K562 (cell line): Measurements from ENCODE around the gene ERN1. TPM values are rescaled to one million over a fixed set of nuclear protein-coding genes. Genes with fewer than 3 reads are reported as not detected.

Source experiments
- HDAC2 ChIP-seq: fragments of 450-650 bp; IDR thresholded peaks from 2 replicates; pipeline ENCODE4 v1.6.1; 2016; ENCODE audit warnings: mild to moderate bottlenecking
- SMAD2 ChIP-seq: fragments of 150-350 bp; IDR thresholded peaks from 2 replicates; pipeline ENCODE4 v1.6.1; 2014; ENCODE audit warnings: low read depth, mild to moderate bottlenecking, low read length
- ZNF644 ChIP-seq: fragments of 200-800 bp; sonication (Bioruptor generic); IDR thresholded peaks from 2 replicates; pipeline ENCODE4 v1.6.1; 2016; ENCODE audit warnings: low read depth, missing genetic modification characterization, missing compliant biosample characterization
- ZNF830 ChIP-seq: fragments of 250-450 bp; sonication (Bioruptor Pico); IDR thresholded peaks from 2 replicates; pipeline ENCODE4 v1.5.0; 2021; ENCODE audit warnings: mild to moderate bottlenecking
- polyA plus RNA-seq, 8 experiments: library from polyadenylated mRNA; depleted of rRNA in 4 of 8; stranded (reverse) in 5 of 8; unstranded in 3 of 8; fragments of >200 nt; fragmentation: Nextera tagmentation in 2 of 8; fragmentation: Illumina TruSeq in 1 of 8; extraction: Ambion mirVana in 2 of 8; extraction: Trizol in 1 of 8; gene quantifications; 2 replicates each; pipeline versions ENCODE4 v1.2.1 to v1.2.3, GENCODE V29; 2011 to 2014; ENCODE audit warnings: inconsistent platforms in 1 of 8, missing spikeins in 1 of 8
- total RNA-seq, 7 experiments: library from RNA; depleted of rRNA in 6 of 7; stranded (reverse); fragments of >200 nt in 6 of 7; fragmentation: Illumina TruSeq in 2 of 7; extraction: Trizol in 2 of 7; gene quantifications; 2 replicates each; pipeline versions ENCODE4 v1.2.1 to v1.2.3, GENCODE V29; 2011 to 2021; ENCODE audit warnings: low replicate concordance in 1 of 7
- TF ChIP-seq, protein P1 (sequence below), 2 experiments: fragments of 450-650 bp in 1 of 2; sonication (generic) in 1 of 2; formaldehyde crosslinking in 1 of 2; IDR thresholded peaks; 2 replicates each; pipeline versions ENCODE4 v1.7.1 to v1.9.0; 2016 to 2022; ENCODE audit warnings: inconsistent platforms in 1 of 2, mild to moderate bottlenecking in 1 of 2, missing genetic modification reagents in 1 of 2
- TF ChIP-seq, protein P2 (sequence below): fragments of 450-650 bp; formaldehyde crosslinking; IDR thresholded peaks from 2 replicates; pipeline ENCODE4 v1.4.0; 2022; ENCODE audit warnings: missing genetic modification characterization
- TF ChIP-seq, protein P3 (sequence below): sonication (generic); formaldehyde crosslinking; IDR thresholded peaks from 2 replicates; pipeline ENCODE4 v1.4.0; 2020; ENCODE audit warnings: mild to moderate bottlenecking, missing genetic modification reagents

ERN1 gene
- total and polyA plus RNA-seq, 9 of the 15 experiments (the other 6 are each of a cell fraction or from before 2014, with no cell fraction given): 2.1 to 22.5 (median 7.3) TPM

DNA sequence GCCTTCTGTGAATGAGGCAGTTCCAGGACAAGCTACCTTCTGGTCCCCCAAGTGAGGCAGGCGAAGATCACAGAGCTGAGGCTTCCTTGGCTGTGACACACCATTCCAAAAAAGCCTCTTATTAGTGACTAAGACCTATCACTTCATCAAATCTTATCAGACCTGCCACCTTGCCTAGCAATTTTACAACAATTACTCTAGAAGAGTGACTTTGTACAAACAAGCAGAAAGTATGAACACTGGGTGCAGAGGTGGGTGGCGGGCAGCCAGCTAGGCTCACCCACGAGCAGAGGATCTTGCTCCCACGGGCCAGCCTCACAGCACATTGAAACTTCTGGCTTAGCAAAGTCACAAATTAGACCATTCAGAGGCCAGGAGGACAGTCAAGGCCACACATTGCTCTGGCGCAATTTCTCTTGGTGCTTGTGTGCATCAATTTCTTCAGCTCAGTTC lies 107.3 kb downstream of the ERN1 start (continued):
- TF ChIP-seq, protein P1, sequence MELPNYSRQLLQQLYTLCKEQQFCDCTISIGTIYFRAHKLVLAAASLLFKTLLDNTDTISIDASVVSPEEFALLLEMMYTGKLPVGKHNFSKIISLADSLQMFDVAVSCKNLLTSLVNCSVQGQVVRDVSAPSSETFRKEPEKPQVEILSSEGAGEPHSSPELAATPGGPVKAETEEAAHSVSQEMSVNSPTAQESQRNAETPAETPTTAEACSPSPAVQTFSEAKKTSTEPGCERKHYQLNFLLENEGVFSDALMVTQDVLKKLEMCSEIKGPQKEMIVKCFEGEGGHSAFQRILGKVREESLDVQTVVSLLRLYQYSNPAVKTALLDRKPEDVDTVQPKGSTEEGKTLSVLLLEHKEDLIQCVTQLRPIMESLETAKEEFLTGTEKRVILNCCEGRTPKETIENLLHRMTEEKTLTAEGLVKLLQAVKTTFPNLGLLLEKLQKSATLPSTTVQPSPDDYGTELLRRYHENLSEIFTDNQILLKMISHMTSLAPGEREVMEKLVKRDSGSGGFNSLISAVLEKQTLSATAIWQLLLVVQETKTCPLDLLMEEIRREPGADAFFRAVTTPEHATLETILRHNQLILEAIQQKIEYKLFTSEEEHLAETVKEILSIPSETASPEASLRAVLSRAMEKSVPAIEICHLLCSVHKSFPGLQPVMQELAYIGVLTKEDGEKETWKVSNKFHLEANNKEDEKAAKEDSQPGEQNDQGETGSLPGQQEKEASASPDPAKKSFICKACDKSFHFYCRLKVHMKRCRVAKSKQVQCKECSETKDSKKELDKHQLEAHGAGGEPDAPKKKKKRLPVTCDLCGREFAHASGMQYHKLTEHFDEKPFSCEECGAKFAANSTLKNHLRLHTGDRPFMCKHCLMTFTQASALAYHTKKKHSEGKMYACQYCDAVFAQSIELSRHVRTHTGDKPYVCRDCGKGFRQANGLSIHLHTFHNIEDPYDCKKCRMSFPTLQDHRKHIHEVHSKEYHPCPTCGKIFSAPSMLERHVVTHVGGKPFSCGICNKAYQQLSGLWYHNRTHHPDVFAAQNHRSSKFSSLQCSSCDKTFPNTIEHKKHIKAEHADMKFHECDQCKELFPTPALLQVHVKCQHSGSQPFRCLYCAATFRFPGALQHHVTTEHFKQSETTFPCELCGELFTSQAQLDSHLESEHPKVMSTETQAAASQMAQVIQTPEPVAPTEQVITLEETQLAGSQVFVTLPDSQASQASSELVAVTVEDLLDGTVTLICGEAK (IDR thresholded peaks at IDR 0.05): no peak
- TF ChIP-seq, protein P1 (CRISPR knock-in tag; IDR thresholded peaks at IDR 0.05): no peak
- TF ChIP-seq ZNF830 (CRISPR knock-in tag) (no peak), SMAD2 (no peak), ZNF644 (tag) (peak; percentile 81; the same call in 1 of the 2 replicates), HDAC2 (no peak)
- TF ChIP-seq, protein P2, sequence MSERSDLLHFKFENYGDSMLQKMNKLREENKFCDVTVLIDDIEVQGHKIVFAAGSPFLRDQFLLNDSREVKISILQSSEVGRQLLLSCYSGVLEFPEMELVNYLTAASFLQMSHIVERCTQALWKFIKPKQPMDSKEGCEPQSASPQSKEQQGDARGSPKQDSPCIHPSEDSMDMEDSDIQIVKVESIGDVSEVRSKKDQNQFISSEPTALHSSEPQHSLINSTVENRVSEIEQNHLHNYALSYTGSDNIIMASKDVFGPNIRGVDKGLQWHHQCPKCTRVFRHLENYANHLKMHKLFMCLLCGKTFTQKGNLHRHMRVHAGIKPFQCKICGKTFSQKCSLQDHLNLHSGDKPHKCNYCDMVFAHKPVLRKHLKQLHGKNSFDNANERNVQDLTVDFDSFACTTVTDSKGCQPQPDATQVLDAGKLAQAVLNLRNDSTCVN: no peak
- TF ChIP-seq, protein P3, sequence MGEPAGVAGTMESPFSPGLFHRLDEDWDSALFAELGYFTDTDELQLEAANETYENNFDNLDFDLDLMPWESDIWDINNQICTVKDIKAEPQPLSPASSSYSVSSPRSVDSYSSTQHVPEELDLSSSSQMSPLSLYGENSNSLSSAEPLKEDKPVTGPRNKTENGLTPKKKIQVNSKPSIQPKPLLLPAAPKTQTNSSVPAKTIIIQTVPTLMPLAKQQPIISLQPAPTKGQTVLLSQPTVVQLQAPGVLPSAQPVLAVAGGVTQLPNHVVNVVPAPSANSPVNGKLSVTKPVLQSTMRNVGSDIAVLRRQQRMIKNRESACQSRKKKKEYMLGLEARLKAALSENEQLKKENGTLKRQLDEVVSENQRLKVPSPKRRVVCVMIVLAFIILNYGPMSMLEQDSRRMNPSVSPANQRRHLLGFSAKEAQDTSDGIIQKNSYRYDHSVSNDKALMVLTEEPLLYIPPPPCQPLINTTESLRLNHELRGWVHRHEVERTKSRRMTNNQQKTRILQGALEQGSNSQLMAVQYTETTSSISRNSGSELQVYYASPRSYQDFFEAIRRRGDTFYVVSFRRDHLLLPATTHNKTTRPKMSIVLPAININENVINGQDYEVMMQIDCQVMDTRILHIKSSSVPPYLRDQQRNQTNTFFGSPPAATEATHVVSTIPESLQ (CRISPR knock-in tag): no peak
- TF ChIP-seq, all 486 proteins: peak for 56
